ENCODE data around the gene CYP3A5.
A peak's percentile ranks its signal among the peaks of the same experiment; 100 is the strongest.
"Not testable (repeated sequence)": the region's sequence is repeated elsewhere in the genome, so short reads cannot be mapped to it uniquely, and the experiment has no call there.

CYP3A5 gene

GRCh38 chr7:99642027-99642426 is 37.8 kb downstream of the CYP3A5 start:
- H3K4ac ChIP-seq (ENCODE audit: low read depth in 1 of 2, low read length in 2 of 2) = no peak overlapping the region
- no peak overlapping the region for H3K14ac ChIP-seq (ENCODE audit: low read length in 2 of 2)
- H2BK5ac ChIP-seq (ENCODE audit: low read depth, low read length, poor library complexity, severe bottlenecking) = no peak overlapping the region
- 95% methylated on average over 1 of the region's 1 CpG for WGBS
- H2BK15ac ChIP-seq (ENCODE audit: low read depth, poor library complexity, severe bottlenecking) = no peak overlapping the region
- H2BK120ac ChIP-seq (ENCODE audit: low read depth, low read length) = no peak overlapping the region
- no peak overlapping the region for H4K91ac ChIP-seq (ENCODE audit: low read length)
- no peaks in the 10 kb centered on the region for H3K27me3 ChIP-seq (ENCODE audit: control insufficient read depth in 1 of 2, insufficient read depth in 1 of 2, low read length in 2 of 2)
- H3K4me1 ChIP-seq (ENCODE audit: control insufficient read depth, insufficient read depth, low read depth, low read length) = no peaks in the 10 kb centered on the region
- H3K9ac ChIP-seq (ENCODE audit: low read length) = no peak overlapping the region
- H3K23ac ChIP-seq (ENCODE audit: low read length in 2 of 2) = no peak overlapping the region
- H3K9me3 ChIP-seq (ENCODE audit: control insufficient read depth, low read length) = no peaks in the 10 kb centered on the region
- H3K79me1 ChIP-seq (replicated peaks; ENCODE audit: low read length, poor library complexity, severe bottlenecking) = no peaks in the 10 kb centered on the region
- H2AFZ ChIP-seq (ENCODE audit: low read depth, low read length) = no peak overlapping the region
- no peak overlapping the region for H3K27ac ChIP-seq (ENCODE audit: low read length, poor library complexity, severe bottlenecking)
- no peak overlapping the region for H2AK5ac ChIP-seq (ENCODE audit: low read length, severe bottlenecking)
- no peak overlapping the region for H3K4me3 ChIP-seq (ENCODE audit: insufficient read depth in 1 of 2, low read depth in 1 of 2, low read length in 2 of 2)
- H4K8ac ChIP-seq (ENCODE audit: low read length) = no peak overlapping the region
- no peak overlapping the region for H3K18ac ChIP-seq (ENCODE audit: low read depth in 1 of 2, low read length in 2 of 2)
- H2BK12ac ChIP-seq (ENCODE audit: low read length in 2 of 2) = no peak overlapping the region
- peaks cover 8 to 13% of the 10 kb centered on the region in 2 experiments for H3K36me3 ChIP-seq (ENCODE audit: control insufficient read depth in 1 of 2, insufficient read depth in 2 of 2, low read depth in 1 of 2, low read length in 2 of 2)
- H3K4me2 ChIP-seq (ENCODE audit: low read length, poor library complexity, severe bottlenecking) = no peak overlapping the region
- DNase-seq = no peak

DNA sequence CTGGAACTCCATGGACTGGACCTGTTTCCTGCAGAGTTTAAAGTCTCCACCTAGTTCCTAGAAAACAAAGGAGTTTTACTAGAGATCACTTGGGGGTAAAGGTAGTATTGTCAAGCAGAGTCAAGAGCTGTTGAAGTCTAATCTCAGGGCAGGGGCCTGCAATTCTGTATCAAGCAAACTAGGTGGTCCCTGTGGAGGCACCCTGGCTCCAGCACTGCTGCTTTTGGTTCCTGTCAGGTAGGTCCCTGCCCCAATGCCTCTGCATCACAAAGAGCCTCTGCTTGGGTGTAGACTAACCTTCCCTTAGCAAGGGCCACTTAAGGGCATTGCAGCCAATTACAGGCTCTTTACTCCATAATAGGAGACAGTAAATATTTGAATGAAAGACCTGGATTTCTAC is 40.5 kb downstream of the CYP3A5 start:
- H3K27me3 ChIP-seq (ENCODE audit: control insufficient read depth in 1 of 2, insufficient read depth in 1 of 2, low read length in 2 of 2) = no peaks in the 10 kb centered on the region
- H3K14ac ChIP-seq (ENCODE audit: low read length in 2 of 2) = no peak overlapping the region
- peaks cover 0 to 11% of the 10 kb centered on the region in 2 experiments for H3K36me3 ChIP-seq (ENCODE audit: control insufficient read depth in 1 of 2, insufficient read depth in 2 of 2, low read depth in 1 of 2, low read length in 2 of 2)
- H3K9me3 ChIP-seq (ENCODE audit: control insufficient read depth, low read length) = no peaks in the 10 kb centered on the region
- no peak overlapping the region for H4K8ac ChIP-seq (ENCODE audit: low read length)
- H2BK15ac ChIP-seq (ENCODE audit: low read depth, poor library complexity, severe bottlenecking) = no peak overlapping the region
- no peak overlapping the region for H2AK5ac ChIP-seq (ENCODE audit: low read length, severe bottlenecking)
- no peak overlapping the region for H3K4me3 ChIP-seq (ENCODE audit: insufficient read depth in 1 of 2, low read depth in 1 of 2, low read length in 2 of 2)
- H2BK12ac ChIP-seq (ENCODE audit: low read length in 2 of 2) = no peak overlapping the region
- no peak overlapping the region for H3K9ac ChIP-seq (ENCODE audit: low read length)
- no peak overlapping the region for H2BK120ac ChIP-seq (ENCODE audit: low read depth, low read length)
- no peak overlapping the region for H4K91ac ChIP-seq (ENCODE audit: low read length)
- no peak overlapping the region for H3K18ac ChIP-seq (ENCODE audit: low read depth in 1 of 2, low read length in 2 of 2)
- no peaks in the 10 kb centered on the region for H3K4me1 ChIP-seq (ENCODE audit: control insufficient read depth, insufficient read depth, low read depth, low read length)
- no peak for DNase-seq
- no peak overlapping the region for H3K23ac ChIP-seq (ENCODE audit: low read length in 2 of 2)
- no peak overlapping the region for H3K27ac ChIP-seq (ENCODE audit: low read length, poor library complexity, severe bottlenecking)
- H2BK5ac ChIP-seq (ENCODE audit: low read depth, low read length, poor library complexity, severe bottlenecking) = no peak overlapping the region
- no peak overlapping the region for H3K4me2 ChIP-seq (ENCODE audit: low read length, poor library complexity, severe bottlenecking)
- H3K79me1 ChIP-seq (replicated peaks; ENCODE audit: low read length, poor library complexity, severe bottlenecking) = no peaks in the 10 kb centered on the region
- H3K4ac ChIP-seq (ENCODE audit: low read depth in 1 of 2, low read length in 2 of 2) = no peak overlapping the region
- no peak overlapping the region for H2AFZ ChIP-seq (ENCODE audit: low read depth, low read length)

GRCh38 chr7:99638731-99639130 is 41.1 kb downstream of the CYP3A5 start:
- no peak overlapping the region for H2AFZ ChIP-seq (ENCODE audit: low read depth, low read length)
- H3K4me3 ChIP-seq (ENCODE audit: insufficient read depth in 1 of 2, low read depth in 1 of 2, low read length in 2 of 2) = no peak overlapping the region
- no peak overlapping the region for H3K23ac ChIP-seq (ENCODE audit: low read length in 2 of 2)
- H3K79me1 ChIP-seq (replicated peaks; ENCODE audit: low read length, poor library complexity, severe bottlenecking) = peaks cover 3% of the 10 kb centered on the region
- no peak overlapping the region for H4K8ac ChIP-seq (ENCODE audit: low read length)
- no peak overlapping the region for H3K18ac ChIP-seq (ENCODE audit: low read depth in 1 of 2, low read length in 2 of 2)
- H2BK15ac ChIP-seq (ENCODE audit: low read depth, poor library complexity, severe bottlenecking) = no peak overlapping the region
- H3K27me3 ChIP-seq (ENCODE audit: control insufficient read depth in 1 of 2, insufficient read depth in 1 of 2, low read length in 2 of 2) = no peaks in the 10 kb centered on the region
- no peak overlapping the region for H3K4me2 ChIP-seq (ENCODE audit: low read length, poor library complexity, severe bottlenecking)
- peak overlapping the region in 1 of 2 experiments; percentile 64 for H3K4ac ChIP-seq (ENCODE audit: low read depth in 1 of 2, low read length in 2 of 2)
- WGBS = 94% methylated on average over 23 of the region's 23 CpGs
- H2BK120ac ChIP-seq (ENCODE audit: low read depth, low read length) = no peak overlapping the region
- no peak for DNase-seq
- no peak overlapping the region for H2BK5ac ChIP-seq (ENCODE audit: low read depth, low read length, poor library complexity, severe bottlenecking)
- H3K27ac ChIP-seq (ENCODE audit: low read length, poor library complexity, severe bottlenecking) = no peak overlapping the region
- H4K91ac ChIP-seq (ENCODE audit: low read length) = no peak overlapping the region
- H3K36me3 ChIP-seq (ENCODE audit: control insufficient read depth in 1 of 2, insufficient read depth in 2 of 2, low read depth in 1 of 2, low read length in 2 of 2) = peaks cover 4 to 11% of the 10 kb centered on the region in 2 experiments
- H3K4me1 ChIP-seq (ENCODE audit: control insufficient read depth, insufficient read depth, low read depth, low read length) = no peaks in the 10 kb centered on the region
- H3K9ac ChIP-seq (ENCODE audit: low read length) = no peak overlapping the region
- H2AK5ac ChIP-seq (ENCODE audit: low read length, severe bottlenecking) = no peak overlapping the region
- H2BK12ac ChIP-seq (ENCODE audit: low read length in 2 of 2) = no peak overlapping the region
- no peak overlapping the region for H3K14ac ChIP-seq (ENCODE audit: low read length in 2 of 2)
- H3K9me3 ChIP-seq (ENCODE audit: control insufficient read depth, low read length) = no peaks in the 10 kb centered on the region

GRCh38 chr7:99637414-99637813 is 42.4 kb downstream of the CYP3A5 start:
- H4K91ac ChIP-seq (ENCODE audit: low read length); H2AFZ ChIP-seq (ENCODE audit: low read depth, low read length); H3K4me2 ChIP-seq (ENCODE audit: low read length, poor library complexity, severe bottlenecking); H3K18ac ChIP-seq (ENCODE audit: low read depth in 1 of 2, low read length in 2 of 2); H2BK5ac ChIP-seq (ENCODE audit: low read depth, low read length, poor library complexity, severe bottlenecking); H3K27me3 ChIP-seq (ENCODE audit: control insufficient read depth in 1 of 2, insufficient read depth in 1 of 2, low read length in 2 of 2); H2BK120ac ChIP-seq (ENCODE audit: low read depth, low read length); H3K79me1 ChIP-seq (replicated peaks; ENCODE audit: low read length, poor library complexity, severe bottlenecking); H2BK15ac ChIP-seq (ENCODE audit: low read depth, poor library complexity, severe bottlenecking); H3K4me3 ChIP-seq (ENCODE audit: insufficient read depth in 1 of 2, low read depth in 1 of 2, low read length in 2 of 2); H3K14ac ChIP-seq (ENCODE audit: low read length in 2 of 2); H3K9ac ChIP-seq (ENCODE audit: low read length); H3K27ac ChIP-seq (ENCODE audit: low read length, poor library complexity, severe bottlenecking); H2AK5ac ChIP-seq (ENCODE audit: low read length, severe bottlenecking); H3K9me3 ChIP-seq (ENCODE audit: control insufficient read depth, low read length); H3K4ac ChIP-seq (ENCODE audit: low read depth in 1 of 2, low read length in 2 of 2); H3K4me1 ChIP-seq (ENCODE audit: control insufficient read depth, insufficient read depth, low read depth, low read length); H2BK12ac ChIP-seq (ENCODE audit: low read length in 2 of 2); H3K23ac ChIP-seq (ENCODE audit: low read length in 2 of 2); DNase-seq; H4K8ac ChIP-seq (ENCODE audit: low read length): not testable (repeated sequence)
- no CpG with 5 or more reads among the region's 2 CpGs for WGBS
- peaks cover 10 to 16% of the 10 kb centered on the region in 2 experiments for H3K36me3 ChIP-seq (ENCODE audit: control insufficient read depth in 1 of 2, insufficient read depth in 2 of 2, low read depth in 1 of 2, low read length in 2 of 2)

All from mesenchymal stem cell (in vitro differentiated cells and primary cell).